GM21723 (cell line): Measurements from ENCODE around the gene NAPB.
"Not testable (repeated sequence)": the region's sequence is repeated elsewhere in the genome, so short reads cannot be mapped to it uniquely, and the experiment has no call there.

Source experiments
- ATAC-seq: cut with Tn5 transposase; IDR thresholded peaks from one replicate; pipeline ENCODE4 v1.9.1; 2021; ENCODE audit warnings: mild to moderate bottlenecking, moderate library complexity; ENCODE audit not compliant: unreplicated experiment

The NAPB gene

GRCh38 chr20:23349338-23350195 lies 71.7 kb downstream of the NAPB start:
- ATAC-seq, result peak; percentile 51

GRCh38 chr20:23348510-23348909 lies 72.8 kb downstream of the NAPB start:
- ATAC-seq, result not testable (repeated sequence)

GRCh38 chr20:23347791-23348190 lies 73.5 kb downstream of the NAPB start:
- ATAC-seq, result no peak

- ATAC-seq, result no peak
These were observed 75.3 kb downstream of the NAPB start for GRCh38 chr20:23346002-23346401.

GRCh38 chr20:23344336-23344735 lies 77.0 kb downstream of the NAPB start:
- ATAC-seq, result no peak

GRCh38 chr20:23343590-23343989 lies 77.7 kb downstream of the NAPB start:
- ATAC-seq, result no peak

GRCh38 chr20:23341073-23341472 lies 80.2 kb downstream of the NAPB start:
- ATAC-seq, result peak; percentile 75

- ATAC-seq, result peak; percentile 57
These were observed 80.8 kb downstream of the NAPB start for GRCh38 chr20:23340524-23340923.

- no peak for ATAC-seq
These were observed 81.3 kb downstream of the NAPB start for GRCh38 chr20:23339986-23340385.

DNA sequence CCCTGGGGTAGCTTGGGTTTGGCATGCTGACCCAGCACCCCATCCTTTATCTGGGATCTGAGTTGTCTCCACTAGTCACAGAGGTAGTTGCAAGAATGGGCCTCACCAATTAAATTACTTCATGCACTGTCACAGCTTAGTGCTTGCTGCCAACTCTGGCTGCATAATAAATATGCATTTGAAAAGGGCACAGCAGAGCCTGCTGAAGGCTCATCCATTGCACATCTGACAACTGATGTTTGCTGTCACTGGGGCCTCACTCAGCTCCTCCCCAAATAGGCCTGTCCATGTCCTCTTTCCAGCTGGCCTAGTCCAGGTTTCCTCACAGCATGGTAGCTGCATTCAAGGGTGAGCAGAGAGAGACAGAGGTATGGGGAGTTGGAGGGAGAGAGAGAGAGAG lies 84.0 kb downstream of the NAPB start:
- ATAC-seq, result no peak

DNA sequence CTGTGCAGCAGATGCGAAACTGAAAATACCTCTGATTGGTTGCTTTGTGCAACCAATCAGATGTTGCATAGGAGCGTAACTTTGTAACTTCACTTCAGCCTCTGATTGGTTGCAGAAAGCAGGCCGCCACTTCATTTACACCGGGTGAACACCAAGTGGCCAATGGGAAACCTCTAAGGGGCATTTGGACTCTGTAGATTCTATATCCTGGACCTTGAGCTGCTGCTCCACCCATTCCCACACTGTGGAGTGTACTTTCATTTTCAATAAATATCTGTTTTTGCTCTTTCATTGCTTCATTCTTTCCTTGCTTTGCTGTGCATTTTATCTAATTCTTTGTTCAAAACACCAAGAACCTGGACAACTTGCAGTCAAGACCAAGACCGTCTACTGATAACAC lies 84.8 kb downstream of the NAPB start:
- no peak for ATAC-seq

- no peak for ATAC-seq
These were observed 85.8 kb downstream of the NAPB start for GRCh38 chr20:23335521-23335920.

DNA sequence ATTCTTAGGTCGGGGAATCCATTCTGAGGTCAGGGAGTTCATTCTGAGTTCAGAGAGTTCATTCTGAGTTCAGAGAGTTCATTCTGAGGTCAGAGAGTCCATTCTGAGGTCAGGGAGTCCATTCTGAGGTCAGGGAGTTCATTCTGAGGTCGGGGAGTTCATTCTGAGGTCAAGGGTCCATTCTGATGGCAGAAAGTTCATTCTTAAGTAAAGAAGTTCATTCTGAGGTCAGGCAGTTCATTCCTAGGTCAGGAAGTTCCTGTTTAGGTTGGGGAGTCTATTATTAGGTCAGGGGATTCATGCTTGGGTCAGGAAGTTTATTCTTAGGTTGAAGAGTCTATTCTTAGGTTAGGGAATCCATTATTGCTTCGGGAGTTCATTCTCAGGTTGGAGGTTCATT lies 87.2 kb downstream of the NAPB start:
- ATAC-seq, result no peak

DNA sequence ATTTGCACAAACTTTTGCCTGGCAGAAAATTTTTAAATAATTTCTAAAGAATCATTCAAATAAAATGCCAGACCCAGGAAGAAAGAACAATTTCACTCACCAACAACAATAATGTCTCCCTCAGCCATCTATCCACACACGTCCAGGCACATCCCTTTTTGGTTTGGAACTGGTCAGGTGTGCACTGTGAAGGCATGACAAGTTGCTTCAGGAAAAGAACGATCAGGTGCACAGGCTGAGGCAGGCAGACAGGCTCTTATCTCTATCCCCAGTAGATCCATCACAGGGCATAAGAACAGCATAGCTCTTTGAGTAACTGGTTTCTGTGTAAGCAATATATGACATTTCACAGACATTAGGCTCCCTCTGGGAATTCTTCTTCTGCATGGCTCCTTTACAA lies 88.8 kb downstream of the NAPB start:
- ATAC-seq, result no peak

DNA sequence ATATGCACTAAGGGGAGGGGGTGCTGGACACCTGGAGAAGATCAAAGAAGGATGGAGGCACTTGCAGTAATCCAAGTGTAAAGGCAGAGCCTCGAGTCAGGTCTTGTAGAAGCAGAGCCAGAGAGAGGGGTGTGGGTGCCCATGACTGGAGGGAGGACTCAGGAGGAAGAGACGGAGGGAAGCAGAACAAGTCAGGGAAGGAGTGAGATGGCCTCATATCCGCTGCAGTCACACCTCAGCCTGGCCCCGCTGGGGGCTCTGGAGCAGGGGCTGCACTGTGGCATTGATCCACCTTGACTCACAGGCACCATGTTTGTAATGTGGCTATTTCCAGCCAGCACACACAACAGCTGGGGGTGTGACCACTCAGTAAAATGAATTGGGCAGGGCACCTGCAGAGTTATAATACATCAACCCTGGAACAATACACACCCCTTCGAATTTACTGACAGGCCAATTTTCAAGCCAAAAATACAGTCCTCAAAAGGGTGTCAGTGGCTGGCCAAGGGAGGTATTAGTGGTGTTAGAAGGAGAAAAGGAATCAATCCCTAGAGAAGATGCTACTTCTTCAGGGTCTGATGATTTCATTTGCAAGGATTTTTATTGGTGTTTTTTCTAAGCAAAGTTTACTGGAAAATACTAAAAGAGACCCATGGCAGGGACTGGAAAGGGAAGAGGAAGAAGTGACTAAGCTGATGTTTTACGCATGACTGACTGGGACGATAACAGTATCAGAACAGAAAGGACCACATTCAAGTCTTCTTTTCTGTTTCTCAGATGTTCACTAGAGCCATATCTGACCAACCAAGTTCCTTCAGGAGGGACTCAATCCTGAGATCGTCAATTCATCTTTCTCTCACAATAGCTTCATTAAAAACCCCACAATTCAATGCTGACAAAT lies 89.6 kb downstream of the NAPB start:
- peak; percentile 55 for ATAC-seq

- ATAC-seq, result no peak
These were observed 93.5 kb downstream of the NAPB start for GRCh38 chr20:23327617-23328333.

- no peak for ATAC-seq
These were observed 94.5 kb downstream of the NAPB start for GRCh38 chr20:23326774-23327173.

GRCh38 chr20:23325107-23325506 lies 96.2 kb downstream of the NAPB start:
- no peak for ATAC-seq
